Activated T-cell treated with anti-CD3 and anti-CD28 coated beads for 48 hours (primary cell): ENCODE results near the gene SLC16A11.
"Not testable (repeated sequence)": the region's sequence is repeated elsewhere in the genome, so short reads cannot be mapped to it uniquely, and the experiment has no call there.

Experiments used
- DNase-seq: peaks from one replicate; pipeline ENCODE4 v3.0.0-alpha.2; 2020; ENCODE audit warnings: low read depth

SLC16A11 gene

GRCh38 chr17:7005716-7006115, 38.2 kb downstream of the SLC16A11 start:
- DNase-seq = no peak

GRCh38 chr17:7004398-7005253, 39.3 kb downstream of the SLC16A11 start:
- no peak for DNase-seq

GRCh38 chr17:7003745-7004144, 40.1 kb downstream of the SLC16A11 start:
- no peak for DNase-seq

DNA sequence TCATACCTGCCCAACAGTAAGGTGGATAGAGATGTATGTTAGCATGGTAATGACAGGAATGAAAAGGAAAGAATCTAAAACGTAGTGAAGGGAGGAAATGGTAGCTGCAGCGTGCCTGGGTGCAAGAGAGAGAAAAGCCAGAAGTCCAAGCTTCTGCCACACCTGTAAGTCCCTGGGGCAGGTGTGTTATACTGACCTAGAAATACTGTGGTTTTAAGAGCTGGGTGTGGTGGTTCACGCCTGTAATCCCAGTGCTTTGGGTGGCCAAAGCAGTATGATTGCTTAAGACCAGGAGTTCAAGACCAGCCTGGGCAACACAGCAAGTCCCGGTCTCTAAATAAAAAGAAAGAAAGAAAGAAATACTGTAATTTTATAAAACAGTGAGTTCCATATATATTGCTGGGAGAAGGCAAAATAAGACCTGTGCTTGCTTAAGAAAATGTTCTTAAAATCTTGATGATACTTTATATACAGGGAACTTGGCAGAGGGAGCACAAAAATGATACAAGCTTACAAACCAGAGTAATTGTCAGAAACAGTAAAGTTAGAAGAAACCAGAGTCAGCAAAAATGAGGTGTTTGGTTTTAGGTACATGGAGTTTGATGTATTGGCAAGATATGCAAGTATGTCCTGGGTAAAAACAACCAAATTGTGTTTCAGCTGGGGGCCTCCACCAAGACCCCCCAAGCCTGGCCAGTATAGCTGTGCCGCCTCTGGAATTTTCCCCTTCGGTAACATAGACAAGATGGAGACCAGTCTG, 41.4 kb downstream of the SLC16A11 start:
- no peak for DNase-seq

- DNase-seq = no peak
Measured at GRCh38 chr17:7001318-7001961, 42.5 kb downstream of the SLC16A11 start.

DNA sequence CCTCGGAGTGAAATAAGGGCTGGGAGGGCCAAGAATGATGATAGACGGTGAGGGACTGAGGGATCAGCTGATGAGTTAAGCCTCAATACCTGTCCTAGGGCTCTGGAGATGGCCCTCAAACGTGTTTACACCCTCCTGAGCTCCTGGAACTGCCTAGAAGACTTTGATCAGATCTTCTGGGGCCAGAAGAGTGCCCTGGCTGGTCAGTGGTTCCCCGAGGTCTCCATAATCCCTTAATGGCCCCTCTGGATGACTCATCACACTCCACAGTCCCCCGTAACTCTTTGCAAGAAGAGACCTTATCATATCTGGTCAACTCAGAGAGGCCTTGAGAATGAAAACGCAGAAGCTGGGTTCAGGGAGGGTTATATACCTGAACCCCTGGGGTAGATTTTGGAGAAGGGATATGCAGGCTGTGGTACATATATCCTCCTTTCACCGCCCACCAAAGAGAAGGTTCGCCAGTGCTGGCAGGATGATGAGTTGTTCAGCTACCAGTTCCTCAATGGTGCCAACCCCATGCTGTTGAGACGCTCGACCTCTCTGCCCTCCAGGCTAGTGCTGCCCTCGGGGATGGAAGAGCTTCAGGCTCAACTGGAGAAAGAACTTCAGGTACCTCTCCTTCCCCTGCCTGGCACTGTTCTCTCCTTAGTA, 44.9 kb downstream of the SLC16A11 start:
- DNase-seq = no peak

DNA sequence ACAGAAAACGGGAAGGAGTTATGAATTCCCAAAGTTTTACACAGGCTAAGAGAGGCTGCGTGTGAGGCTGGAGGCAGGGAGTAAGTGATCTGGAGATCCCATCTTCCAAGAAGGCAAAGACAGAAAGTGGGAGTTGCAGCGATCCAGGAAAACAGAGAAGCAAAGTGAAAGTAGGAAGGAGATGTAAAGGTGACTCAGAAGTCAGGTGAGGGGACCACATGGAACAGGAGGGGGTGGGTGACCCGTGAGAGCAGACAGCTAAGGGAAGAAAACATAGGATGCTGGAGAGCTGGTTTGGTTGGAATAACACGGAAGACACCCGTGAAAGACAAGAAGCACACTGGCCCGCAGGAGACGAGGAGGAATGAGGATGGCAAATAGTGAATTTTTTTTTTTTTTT, 46.7 kb downstream of the SLC16A11 start:
- no peak for DNase-seq

GRCh38 chr17:6996256-6997011, 47.5 kb downstream of the SLC16A11 start:
- no peak for DNase-seq

DNA sequence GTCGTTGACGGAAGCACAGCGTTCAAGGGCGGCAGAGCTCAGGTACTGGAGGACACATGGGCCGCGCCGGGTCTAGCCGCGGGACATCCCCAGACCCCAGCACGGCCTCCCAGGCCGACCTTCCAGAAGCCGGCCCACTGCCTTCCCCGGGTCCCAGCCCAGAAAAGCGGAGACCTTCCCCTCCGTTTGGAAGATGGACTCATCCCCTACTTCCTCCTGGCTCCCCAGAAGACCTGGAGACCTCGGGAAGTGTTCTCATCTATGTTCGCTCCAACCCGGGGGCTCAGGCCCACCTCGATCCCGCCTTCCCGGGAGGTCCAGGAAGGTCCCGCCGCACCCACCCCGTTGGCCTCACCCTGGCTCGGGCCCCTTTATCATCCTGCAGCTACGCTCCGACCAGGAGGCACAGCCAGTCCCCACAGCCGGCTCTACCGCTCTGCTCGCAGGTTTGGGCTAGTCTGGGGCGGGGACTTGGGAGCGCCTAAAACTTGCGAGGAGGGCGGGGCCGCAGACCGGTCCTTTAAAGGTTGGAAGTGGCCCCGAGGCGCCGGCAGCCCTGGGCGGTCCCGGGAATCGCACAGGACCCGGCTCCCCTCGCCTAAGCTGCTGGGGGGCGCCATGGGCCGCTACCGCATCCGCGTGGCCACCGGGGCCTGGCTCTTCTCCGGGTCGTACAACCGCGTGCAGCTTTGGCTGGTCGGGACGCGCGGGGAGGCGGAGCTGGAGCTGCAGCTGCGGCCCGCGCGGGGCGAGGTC, 48.2 kb downstream of the SLC16A11 start, which contains the start of gene ALOX12:
TSS of gene ALOX12 (plus strand) at position 550 of the 756 bp plus-strand sequence. CDS start at position 619, 69 bp downstream.
- no peak for DNase-seq

- no peak for DNase-seq
Measured at GRCh38 chr17:6994666-6995256, 49.1 kb downstream of the SLC16A11 start.

DNA sequence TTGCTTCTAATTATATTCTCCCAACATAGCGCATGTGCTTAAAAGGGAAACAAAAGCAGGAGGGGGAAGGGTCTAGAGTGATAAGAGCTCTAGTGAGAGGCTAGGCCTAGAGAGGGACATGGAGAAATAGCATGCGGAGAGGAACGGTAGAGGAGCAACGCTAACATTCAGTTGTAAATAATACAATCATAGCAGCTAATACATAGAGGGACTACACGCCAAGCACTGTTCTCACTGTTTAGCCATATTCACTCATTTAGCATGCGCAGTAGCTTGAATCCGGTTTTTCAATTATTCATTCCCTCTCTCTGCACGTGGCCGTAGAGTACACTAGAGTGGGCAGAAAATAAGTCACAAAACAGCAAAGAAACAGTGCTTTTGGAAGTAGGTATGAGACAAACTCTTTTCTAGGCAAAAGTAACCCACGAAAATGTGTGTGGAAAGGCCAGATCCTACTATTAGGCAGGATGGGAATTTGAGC, 49.7 kb downstream of the SLC16A11 start:
- no peak for DNase-seq

- DNase-seq = not testable (repeated sequence)
Measured at GRCh38 chr17:6993613-6994056, 50.3 kb downstream of the SLC16A11 start.
